Measurements from ENCODE around the gene FAAP20. TPM values are rescaled to one million over a fixed set of nuclear protein-coding genes. Genes with fewer than 3 reads are reported as not detected.

FAAP20 gene
- 10 to 100 TPM; 23.4 to 42.6 (median 32.0) TPM for total RNA-seq
- long read RNA-seq, donor 1, transcript FAAP20-202 (4 exons, 729 nt): major isoform, 10 of 30 reads
- long read RNA-seq, donor 1, transcript FAAP20-203 (4 exons, 811 nt): minor isoform, 7 of 30 reads
- long read RNA-seq, donor 1, partial matches to known transcripts: 3 of 30 reads
- long read RNA-seq, donor 1, other reads (novel, unspliced or antisense): 8 of 30 reads
- long read RNA-seq, donor 2, partial matches to known transcripts: 1 of 6 reads
- long read RNA-seq, donor 2, other reads (novel, unspliced or antisense): 2 of 6 reads

GRCh38 chr1:2194319-2194897, at the start of gene FAAP20:
TSS of gene FAAP20 (minus strand) at chr1:2194772. CDS start at chr1:2194749, 23 bp downstream.
- Histone ChIP-seq H3K4me1 (ENCODE audit: low read depth) (peaks cover 37% of the 10 kb centered on the region), H3K4me3 (peak within 1 kb of the TSS; percentile 26), H3K9me3 (no peaks in the 10 kb centered on the region), H3K36me3 (ENCODE audit: low read depth) (no peaks in the 10 kb centered on the region)
- peak; percentile 66 for ATAC-seq
- intact Hi-C loops (cut with DNase I, micrococcal nuclease): no loop called here
- TF ChIP-seq, protein P1, sequence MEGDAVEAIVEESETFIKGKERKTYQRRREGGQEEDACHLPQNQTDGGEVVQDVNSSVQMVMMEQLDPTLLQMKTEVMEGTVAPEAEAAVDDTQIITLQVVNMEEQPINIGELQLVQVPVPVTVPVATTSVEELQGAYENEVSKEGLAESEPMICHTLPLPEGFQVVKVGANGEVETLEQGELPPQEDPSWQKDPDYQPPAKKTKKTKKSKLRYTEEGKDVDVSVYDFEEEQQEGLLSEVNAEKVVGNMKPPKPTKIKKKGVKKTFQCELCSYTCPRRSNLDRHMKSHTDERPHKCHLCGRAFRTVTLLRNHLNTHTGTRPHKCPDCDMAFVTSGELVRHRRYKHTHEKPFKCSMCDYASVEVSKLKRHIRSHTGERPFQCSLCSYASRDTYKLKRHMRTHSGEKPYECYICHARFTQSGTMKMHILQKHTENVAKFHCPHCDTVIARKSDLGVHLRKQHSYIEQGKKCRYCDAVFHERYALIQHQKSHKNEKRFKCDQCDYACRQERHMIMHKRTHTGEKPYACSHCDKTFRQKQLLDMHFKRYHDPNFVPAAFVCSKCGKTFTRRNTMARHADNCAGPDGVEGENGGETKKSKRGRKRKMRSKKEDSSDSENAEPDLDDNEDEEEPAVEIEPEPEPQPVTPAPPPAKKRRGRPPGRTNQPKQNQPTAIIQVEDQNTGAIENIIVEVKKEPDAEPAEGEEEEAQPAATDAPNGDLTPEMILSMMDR (IDR thresholded peaks at IDR 0.05): no peak
- DNase-seq: peak in 1 of 3 donors; percentile 70

- Histone ChIP-seq H3K36me3 (ENCODE audit: low read depth) (no peaks in the 10 kb centered on the region), H3K4me3 (no peak overlapping the region), H3K4me1 (ENCODE audit: low read depth) (peaks cover 47% of the 10 kb centered on the region), H3K9me3 (no peaks in the 10 kb centered on the region)
- TF ChIP-seq, protein P1 (IDR thresholded peaks at IDR 0.05): no peak
- intact Hi-C loops (cut with DNase I, micrococcal nuclease): no loop called here
- DNase-seq: peak in 1 of 3 donors; percentile 21
- ATAC-seq: no peak
Observed at GRCh38 chr1:2242814-2243725, 48.5 kb upstream of the FAAP20 start.

- no peaks in the 10 kb centered on the region for H3K36me3 ChIP-seq (ENCODE audit: low read depth)
- DNase-seq (no peak), ATAC-seq (no peak)
- intact Hi-C loops (cut with DNase I, micrococcal nuclease): no loop called here
- no peak overlapping the region for H3K4me3 ChIP-seq
- H3K4me1 ChIP-seq (ENCODE audit: low read depth): peaks cover 42% of the 10 kb centered on the region
- no peaks in the 10 kb centered on the region for H3K9me3 ChIP-seq
- TF ChIP-seq, protein P1 (IDR thresholded peaks at IDR 0.05): no peak
Observed at GRCh38 chr1:2241820-2242219, 47.2 kb upstream of the FAAP20 start.

- intact Hi-C loops (cut with DNase I, micrococcal nuclease): no loop called here
- H3K4me3 ChIP-seq: no peak overlapping the region
- ATAC-seq (peak; percentile 46), DNase-seq (peak in 2 of 3 donors; percentile 68 to 76)
- TF ChIP-seq, protein P1 (IDR thresholded peaks at IDR 0.05): no peak
- no peaks in the 10 kb centered on the region for H3K9me3 ChIP-seq
- peaks cover 43% of the 10 kb centered on the region for H3K4me1 ChIP-seq (ENCODE audit: low read depth)
- no peaks in the 10 kb centered on the region for H3K36me3 ChIP-seq (ENCODE audit: low read depth)
Observed at GRCh38 chr1:2240270-2241156, 45.9 kb upstream of the FAAP20 start.

All from mucosa of descending colon (tissue), 3 donors.